Karpas-422 (cell line): ENCODE measurements around the gene ABCB9. TPM values are rescaled to one million over a fixed set of nuclear protein-coding genes. Genes with fewer than 3 reads are reported as not detected.

Experiments
- DNase-seq: peaks from one replicate; pipeline ENCODE4 v3.0.0-alpha.2; 2015
- H2AFZ ChIP-seq: fragments of 200-600 bp; sonication (generic); 2 replicates; pipeline ENCODE4 v1.6.1; 2014; ENCODE audit warnings: antibody characterized with exemption, low read length, mixed read lengths
- H3K27ac ChIP-seq: fragments of 200-600 bp; sonication (generic); 2 replicates; pipeline ENCODE4 v1.5.1; 2014; ENCODE audit warnings: mild to moderate bottlenecking, low read length, moderate library complexity
- H3K27me3 ChIP-seq: fragments of 200-600 bp; sonication (generic); 2 replicates; pipeline ENCODE4 v1.6.1; 2014; ENCODE audit warnings: low read length, mixed read lengths
- H3K36me3 ChIP-seq: fragments of 200-600 bp; sonication (generic); 2 replicates; pipeline ENCODE4 v1.6.1; 2014; ENCODE audit warnings: low read length, mixed read lengths; ENCODE audit not compliant: insufficient read depth
- H3K4me1 ChIP-seq: fragments of 200-600 bp; sonication (generic); 2 replicates; pipeline ENCODE4 v1.6.1; 2014; ENCODE audit warnings: mild to moderate bottlenecking, low read length, mixed read lengths
- H3K4me2 ChIP-seq: fragments of 200-600 bp; sonication (generic); 2 replicates; pipeline ENCODE4 v1.6.1; 2014; ENCODE audit warnings: low read length, low read depth, mild to moderate bottlenecking; ENCODE audit not compliant: poor library complexity, severe bottlenecking
- H3K4me3 ChIP-seq: fragments of 200-600 bp; sonication (generic); 2 replicates; pipeline ENCODE4 v1.5.1; 2014; ENCODE audit warnings: mild to moderate bottlenecking, antibody characterized with exemption, low read length, mixed read lengths
- H3K79me2 ChIP-seq: fragments of 200-600 bp; sonication (generic); 2 replicates; pipeline ENCODE4 v1.6.1; 2014; ENCODE audit warnings: mild to moderate bottlenecking, low read length, mixed read lengths
- H3K9ac ChIP-seq: fragments of 200-600 bp; sonication (generic); 2 replicates; pipeline ENCODE4 v1.6.0; 2014; ENCODE audit warnings: low read length
- H3K9me2 ChIP-seq: fragments of 200-600 bp; sonication (generic), shearing (Covaris generic); replicated peaks from 2 replicates; pipeline ENCODE4 v1.6.0; 2014; ENCODE audit warnings: mild to moderate bottlenecking, low read length, moderate library complexity; ENCODE audit not compliant: insufficient read depth
- H3K9me3 ChIP-seq: fragments of 300-700, 200-600 bp; sonication (generic); 2 replicates; pipeline ENCODE4 v1.6.1; 2014; ENCODE audit warnings: low read length, mixed read lengths
- H4K20me1 ChIP-seq: fragments of 200-600 bp; sonication (generic); 2 replicates; pipeline ENCODE4 v1.6.1; 2014; ENCODE audit warnings: mild to moderate bottlenecking, antibody characterized with exemption, low read length, low read depth; ENCODE audit not compliant: insufficient read depth
- total RNA-seq: library from RNA; depleted of rRNA; stranded (reverse); fragments of >200 nt; shearing (Covaris generic); gene quantifications from 2 replicates; pipeline ENCODE4 v1.2.3, GENCODE V29; 2014; ENCODE audit warnings: low replicate concordance

The ABCB9 gene
- total RNA-seq, 1 experiment from 2014 or later = 1.5 TPM

GRCh38 chr12:122958198-122958888, 7.9 kb downstream of the ABCB9 start:
- Histone ChIP-seq H3K79me2 (no peaks in the 10 kb centered on the region), H3K4me1 (0 out of 2 replicates have a peak, but pooled peaks cover 3% of the 10 kb centered on the region), H3K9me3 (no peaks in the 10 kb centered on the region), H3K27ac (no peak overlapping the region), H3K27me3 (no peaks in the 10 kb centered on the region), H3K9me2 (no peaks in the 10 kb centered on the region), H3K4me3 (no peak overlapping the region), H3K36me3 (no peaks in the 10 kb centered on the region), H3K9ac (no peak overlapping the region), H3K4me2 (no peak overlapping the region), H2AFZ (no peak overlapping the region), H4K20me1 (no peaks in the 10 kb centered on the region)
- DNase-seq = no peak

GRCh38 chr12:122956035-122956434, 10.2 kb downstream of the ABCB9 start:
- Histone ChIP-seq H3K27ac (no peak overlapping the region), H3K9me2 (no peaks in the 10 kb centered on the region), H3K79me2 (no peaks in the 10 kb centered on the region), H3K4me3 (no peak overlapping the region), H2AFZ (no peak overlapping the region), H3K9me3 (no peaks in the 10 kb centered on the region), H3K4me2 (no peak overlapping the region), H3K9ac (no peak overlapping the region), H3K4me1 (no peaks in the 10 kb centered on the region), H3K27me3 (no peaks in the 10 kb centered on the region), H4K20me1 (no peaks in the 10 kb centered on the region), H3K36me3 (no peaks in the 10 kb centered on the region)
- DNase-seq = no peak

GRCh38 chr12:122955156-122955555, 11.1 kb downstream of the ABCB9 start:
- Histone ChIP-seq H3K36me3 (no peaks in the 10 kb centered on the region), H3K9me2 (no peaks in the 10 kb centered on the region), H2AFZ (no peak overlapping the region), H3K4me2 (no peak overlapping the region), H3K4me3 (no peak overlapping the region), H3K4me1 (no peaks in the 10 kb centered on the region), H3K9ac (no peak overlapping the region), H3K79me2 (no peaks in the 10 kb centered on the region), H3K9me3 (no peaks in the 10 kb centered on the region), H3K27me3 (no peaks in the 10 kb centered on the region), H3K27ac (no peak overlapping the region), H4K20me1 (no peaks in the 10 kb centered on the region)
- DNase-seq = no peak

DNA sequence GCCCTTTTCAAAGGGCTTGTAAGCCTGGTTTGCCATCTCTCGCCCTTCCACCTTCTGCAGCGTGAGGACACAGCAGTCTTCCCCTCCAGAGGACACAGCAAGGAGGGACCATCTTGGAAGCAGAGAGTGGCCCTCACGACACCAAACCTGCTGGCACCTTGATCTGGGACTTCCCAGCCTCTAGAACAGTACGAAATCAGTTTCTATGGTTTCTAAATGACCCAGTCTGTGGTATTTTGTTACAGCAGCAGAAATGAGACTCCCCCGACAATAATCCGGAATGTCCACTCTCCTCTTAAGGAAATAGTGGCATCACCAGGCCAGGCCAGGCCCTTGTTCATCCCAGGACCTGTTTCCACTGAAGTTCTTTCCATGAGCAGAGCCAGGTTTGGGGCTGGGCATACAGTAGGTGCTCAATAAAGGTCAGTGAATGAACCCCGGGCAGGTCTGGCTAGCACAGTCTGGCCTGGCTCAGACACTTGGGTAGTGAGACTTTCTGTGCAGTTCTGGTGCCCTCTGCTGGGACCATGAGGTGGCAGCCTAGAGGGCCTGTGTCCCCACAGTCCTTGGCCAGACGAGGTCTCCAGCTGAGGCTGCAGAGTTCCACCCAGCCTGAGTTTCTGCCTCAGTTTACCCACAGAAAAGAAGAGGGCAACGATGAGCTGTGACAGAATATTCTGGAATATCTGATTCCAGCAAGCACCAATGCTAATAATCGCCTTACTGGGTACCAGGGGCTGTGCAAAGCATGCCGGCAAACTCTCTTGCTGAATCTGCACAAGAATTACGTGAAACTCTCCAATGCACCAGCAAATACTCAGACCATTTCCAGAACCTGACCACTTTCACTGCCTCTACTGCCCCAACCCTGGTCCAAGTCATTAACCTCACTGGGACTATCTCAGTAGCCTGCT, 14.0 kb downstream of the ABCB9 start:
- Histone ChIP-seq H3K9me2 (no peaks in the 10 kb centered on the region), H3K4me3 (no peak overlapping the region), H3K36me3 (no peaks in the 10 kb centered on the region), H2AFZ (no peak overlapping the region), H3K9me3 (no peaks in the 10 kb centered on the region), H3K27ac (no peak overlapping the region), H4K20me1 (no peaks in the 10 kb centered on the region), H3K27me3 (no peaks in the 10 kb centered on the region), H3K4me2 (no peak overlapping the region), H3K9ac (no peak overlapping the region), H3K4me1 (no peaks in the 10 kb centered on the region), H3K79me2 (no peaks in the 10 kb centered on the region)
- peak; percentile 89 for DNase-seq

DNA sequence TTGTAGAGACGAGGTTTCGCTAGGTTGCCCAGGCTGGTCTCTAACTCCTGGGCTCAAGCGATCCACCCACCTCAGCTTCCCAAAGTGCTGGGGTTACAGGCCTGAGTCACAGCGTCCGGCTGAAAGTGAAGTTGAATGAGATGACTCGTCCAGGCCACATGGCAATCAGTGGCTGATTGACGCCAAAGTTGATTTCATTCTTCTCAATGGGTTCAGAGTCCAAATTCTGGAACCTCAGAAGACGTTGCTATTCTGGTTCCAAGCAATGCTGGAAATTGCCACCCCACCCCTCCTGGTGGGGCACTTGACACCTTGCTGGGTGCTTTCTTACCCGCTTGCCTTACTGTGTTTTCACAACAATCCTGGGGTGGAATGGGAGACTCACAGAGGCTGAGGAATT, 14.9 kb downstream of the ABCB9 start:
- Histone ChIP-seq H3K4me3 (no peak overlapping the region), H3K27me3 (no peaks in the 10 kb centered on the region), H3K4me2 (no peak overlapping the region), H3K9me3 (no peaks in the 10 kb centered on the region), H4K20me1 (no peaks in the 10 kb centered on the region), H2AFZ (no peak overlapping the region), H3K27ac (no peak overlapping the region), H3K9me2 (no peaks in the 10 kb centered on the region), H3K79me2 (no peaks in the 10 kb centered on the region), H3K9ac (no peak overlapping the region), H3K4me1 (no peaks in the 10 kb centered on the region), H3K36me3 (no peaks in the 10 kb centered on the region)
- no peak for DNase-seq

DNA sequence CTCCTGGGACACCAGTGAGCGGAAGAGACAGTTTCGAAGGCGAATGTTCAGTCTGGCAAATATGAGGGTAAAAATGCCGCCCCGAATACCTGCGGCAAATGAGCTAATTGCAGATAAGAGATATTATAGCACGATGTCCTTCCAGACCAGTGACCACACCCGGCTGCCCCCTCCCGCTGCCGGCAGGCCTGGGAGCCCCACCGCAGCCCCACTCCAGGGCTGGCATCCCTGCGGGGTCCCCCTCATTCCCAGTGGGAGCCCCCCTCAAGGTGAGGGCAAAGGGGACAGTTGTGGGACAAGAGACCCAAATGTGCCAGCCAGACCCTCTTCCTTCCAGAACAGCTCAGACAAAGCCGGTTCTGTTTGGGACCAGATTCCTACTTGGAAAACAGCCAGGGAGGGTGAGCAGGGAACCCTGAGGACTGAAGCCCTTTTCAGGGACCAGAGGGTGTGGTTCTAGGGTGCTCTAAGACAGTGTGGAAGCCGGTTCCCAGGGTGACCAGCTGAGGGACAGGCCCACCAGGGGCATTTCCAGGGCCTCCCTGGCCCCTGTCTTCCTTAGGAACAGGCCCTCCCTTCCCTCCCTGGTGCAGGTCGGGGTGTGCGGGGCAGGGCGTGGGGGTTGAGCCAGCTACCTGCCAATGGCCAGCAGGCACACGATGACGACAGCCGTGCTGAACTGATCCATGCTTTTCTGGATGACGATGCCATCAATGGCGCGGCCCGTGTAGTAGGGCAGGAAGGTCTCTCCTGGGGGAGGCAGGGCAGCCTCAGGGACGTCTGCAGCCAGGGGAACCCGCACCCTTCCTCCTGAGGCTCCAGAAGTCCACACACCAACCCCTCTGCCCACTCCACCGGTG, 16.2 kb downstream of the ABCB9 start:
- Histone ChIP-seq H3K9me2 (no peaks in the 10 kb centered on the region), H3K36me3 (no peaks in the 10 kb centered on the region), H3K27ac (no peak overlapping the region), H3K27me3 (no peaks in the 10 kb centered on the region), H3K4me1 (no peaks in the 10 kb centered on the region), H3K79me2 (no peaks in the 10 kb centered on the region), H3K9ac (no peak overlapping the region), H3K4me3 (no peak overlapping the region), H3K4me2 (no peak overlapping the region), H4K20me1 (no peaks in the 10 kb centered on the region), H3K9me3 (no peaks in the 10 kb centered on the region), H2AFZ (no peak overlapping the region)
- no peak for DNase-seq

GRCh38 chr12:122949405-122949804, 16.9 kb downstream of the ABCB9 start:
- Histone ChIP-seq H3K27me3 (no peaks in the 10 kb centered on the region), H3K9me2 (no peaks in the 10 kb centered on the region), H3K4me2 (no peak overlapping the region), H3K27ac (no peak overlapping the region), H3K36me3 (no peaks in the 10 kb centered on the region), H3K4me3 (no peak overlapping the region), H2AFZ (no peak overlapping the region), H3K9ac (no peak overlapping the region), H3K9me3 (no peaks in the 10 kb centered on the region), H4K20me1 (no peaks in the 10 kb centered on the region), H3K79me2 (no peaks in the 10 kb centered on the region), H3K4me1 (no peaks in the 10 kb centered on the region)
- DNase-seq = no peak

DNA sequence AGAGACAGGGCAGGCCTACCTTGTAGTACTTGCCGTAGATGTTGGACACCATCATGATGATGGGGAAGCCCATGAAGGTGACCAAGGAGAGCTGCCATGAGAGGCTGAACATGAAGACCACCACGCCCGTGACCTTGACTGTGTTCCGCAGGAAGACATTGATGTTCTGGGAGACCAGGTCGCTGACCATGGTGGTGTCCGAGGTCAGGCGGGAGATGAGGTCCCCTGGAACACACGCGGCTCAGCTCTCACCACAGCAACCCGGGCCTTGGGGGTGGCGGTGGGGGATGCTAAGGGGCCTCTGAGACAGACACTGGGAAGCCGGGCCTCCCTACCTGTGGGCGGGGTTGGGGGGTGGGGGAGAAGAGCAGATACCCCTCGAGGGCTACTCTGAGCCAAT, 17.7 kb downstream of the ABCB9 start:
- H3K4me2 ChIP-seq = no peak overlapping the region
- no peak overlapping the region for H2AFZ ChIP-seq
- no peaks in the 10 kb centered on the region for H3K79me2 ChIP-seq
- no peak overlapping the region for H3K9ac ChIP-seq
- no peaks in the 10 kb centered on the region for H3K27me3 ChIP-seq
- no peaks in the 10 kb centered on the region for H3K9me3 ChIP-seq
- H4K20me1 ChIP-seq = no peaks in the 10 kb centered on the region
- H3K36me3 ChIP-seq = no peaks in the 10 kb centered on the region
- no peaks in the 10 kb centered on the region for H3K4me1 ChIP-seq
- no peak overlapping the region for H3K4me3 ChIP-seq
- H3K27ac ChIP-seq = no peak overlapping the region
- DNase-seq = no peak
- no peaks in the 10 kb centered on the region for H3K9me2 ChIP-seq
